ENCODE measurements around the gene CRIM1.

DNA sequence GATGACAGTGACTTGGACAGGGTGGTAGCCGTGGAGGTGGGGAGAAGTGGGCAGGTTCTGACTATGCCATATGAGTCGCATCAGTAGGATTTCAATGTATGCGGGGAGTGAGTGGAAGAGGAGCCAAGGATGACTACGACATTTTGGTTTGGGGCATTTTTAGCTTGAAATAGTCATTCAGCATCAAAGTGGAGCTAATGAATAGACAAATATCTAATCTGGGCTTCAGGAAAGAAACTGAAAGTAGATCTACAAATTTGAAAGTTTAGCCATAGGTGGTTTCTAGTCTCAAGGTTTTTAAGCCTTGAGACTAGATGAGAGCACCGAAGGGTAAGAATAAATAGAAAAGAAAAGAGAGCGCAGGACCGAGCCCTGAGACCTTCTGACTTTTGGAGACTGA, 184.1 kb downstream of the CRIM1 start:
- TF ChIP-seq, protein P1, sequence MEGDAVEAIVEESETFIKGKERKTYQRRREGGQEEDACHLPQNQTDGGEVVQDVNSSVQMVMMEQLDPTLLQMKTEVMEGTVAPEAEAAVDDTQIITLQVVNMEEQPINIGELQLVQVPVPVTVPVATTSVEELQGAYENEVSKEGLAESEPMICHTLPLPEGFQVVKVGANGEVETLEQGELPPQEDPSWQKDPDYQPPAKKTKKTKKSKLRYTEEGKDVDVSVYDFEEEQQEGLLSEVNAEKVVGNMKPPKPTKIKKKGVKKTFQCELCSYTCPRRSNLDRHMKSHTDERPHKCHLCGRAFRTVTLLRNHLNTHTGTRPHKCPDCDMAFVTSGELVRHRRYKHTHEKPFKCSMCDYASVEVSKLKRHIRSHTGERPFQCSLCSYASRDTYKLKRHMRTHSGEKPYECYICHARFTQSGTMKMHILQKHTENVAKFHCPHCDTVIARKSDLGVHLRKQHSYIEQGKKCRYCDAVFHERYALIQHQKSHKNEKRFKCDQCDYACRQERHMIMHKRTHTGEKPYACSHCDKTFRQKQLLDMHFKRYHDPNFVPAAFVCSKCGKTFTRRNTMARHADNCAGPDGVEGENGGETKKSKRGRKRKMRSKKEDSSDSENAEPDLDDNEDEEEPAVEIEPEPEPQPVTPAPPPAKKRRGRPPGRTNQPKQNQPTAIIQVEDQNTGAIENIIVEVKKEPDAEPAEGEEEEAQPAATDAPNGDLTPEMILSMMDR (IDR thresholded peaks at IDR 0.05): no peak
- TF ChIP-seq EP300 (IDR thresholded peaks at IDR 0.05) (no peak), POLR2AphosphoS5 (IDR thresholded peaks at IDR 0.05) (no peak), POLR2A (IDR thresholded peaks at IDR 0.05; ENCODE audit: low read depth) (no peak)
